ENCODE measurements around the gene YPEL2. TPM values are rescaled to one million over a fixed set of nuclear protein-coding genes. Genes with fewer than 3 reads are reported as not detected.

YPEL2 gene
- total and polyA plus RNA-seq, 4 experiments from 2014 or later, result 9.9 to 42.4 (median 31.2) TPM

DNA sequence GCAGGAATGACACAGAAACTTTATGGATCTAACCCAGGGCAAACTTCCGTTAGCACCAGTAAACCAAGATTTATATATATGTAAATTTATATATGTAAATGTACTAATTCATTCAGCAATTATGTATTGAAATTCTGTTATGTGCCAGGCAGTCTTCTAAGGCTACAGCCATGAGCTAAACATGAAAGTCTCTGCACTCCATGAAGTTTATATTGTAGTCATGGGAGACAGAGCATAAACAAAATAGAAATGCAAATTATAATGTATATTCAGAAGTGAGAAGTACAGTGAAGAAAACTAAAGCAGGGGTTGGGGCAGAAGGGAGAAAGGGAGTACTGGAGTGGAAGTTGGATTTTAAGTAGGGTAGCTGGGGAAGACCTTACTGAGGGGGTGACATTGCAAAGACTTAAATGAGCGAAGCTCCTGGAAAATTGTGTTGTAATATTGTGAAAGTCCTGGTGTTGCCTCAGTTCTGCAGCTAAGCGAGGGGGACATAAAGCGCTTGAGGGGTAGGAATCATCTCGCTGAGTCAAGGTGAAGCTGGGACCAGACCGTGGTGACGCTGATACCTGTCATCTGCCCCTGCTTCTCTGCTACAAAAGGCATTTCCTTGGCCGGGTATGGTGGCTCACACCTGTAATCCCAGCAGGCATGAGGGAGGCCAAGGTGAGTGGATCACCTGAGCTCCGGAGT is 64.8 kb downstream of the YPEL2 start:
- ChIA-PET CTCF (ENCODE audit: partially characterized antibody) (interaction anchor here (1.1 to 1.6 kb wide), 2 partner anchors 10 to 86 kb away, joined by 3 to 4 read pairs; no protein-coding TSS in a partner anchor), POLR2A (ENCODE audit: partially characterized antibody) (no interaction called here)
- H3K9me3 Mint-ChIP-seq, result no peaks in the 10 kb centered on the region
- H3K27ac ChIP-seq (ENCODE audit: low read depth, low read length), result no peak overlapping the region
- intact Hi-C loops (cut with micrococcal nuclease), result no loop called here
- peaks cover 0 to 2% (median 1%) of the 10 kb centered on the region in 4 donors for H3K4me1 Mint-ChIP-seq
- no peaks in the 10 kb centered on the region for H3K27me3 Mint-ChIP-seq
- no peaks in the 10 kb centered on the region for H3K27me3 ChIP-seq (ENCODE audit: insufficient read depth, low read length)
- peaks cover 6% of the 10 kb centered on the region for H3K36me3 ChIP-seq (ENCODE audit: insufficient read depth, low read length)
- no peaks in the 10 kb centered on the region for H3K9me3 ChIP-seq (ENCODE audit: control insufficient read depth in 1 of 2, low read length in 2 of 2)
- no peak for DNase-seq
- no peak overlapping the region for H3K4me3 Mint-ChIP-seq
- H3K4me3 ChIP-seq (ENCODE audit: low read length in 2 of 2), result no peak overlapping the region
- H3K27ac Mint-ChIP-seq, result peak overlapping the region in 1 of 7 donors; percentile 6
- H3K4me1 ChIP-seq (ENCODE audit: insufficient read depth, low read length), result no peaks in the 10 kb centered on the region
- H3K36me3 Mint-ChIP-seq, result peaks cover 38 to 50% of the 10 kb centered on the region in 2 donors

DNA sequence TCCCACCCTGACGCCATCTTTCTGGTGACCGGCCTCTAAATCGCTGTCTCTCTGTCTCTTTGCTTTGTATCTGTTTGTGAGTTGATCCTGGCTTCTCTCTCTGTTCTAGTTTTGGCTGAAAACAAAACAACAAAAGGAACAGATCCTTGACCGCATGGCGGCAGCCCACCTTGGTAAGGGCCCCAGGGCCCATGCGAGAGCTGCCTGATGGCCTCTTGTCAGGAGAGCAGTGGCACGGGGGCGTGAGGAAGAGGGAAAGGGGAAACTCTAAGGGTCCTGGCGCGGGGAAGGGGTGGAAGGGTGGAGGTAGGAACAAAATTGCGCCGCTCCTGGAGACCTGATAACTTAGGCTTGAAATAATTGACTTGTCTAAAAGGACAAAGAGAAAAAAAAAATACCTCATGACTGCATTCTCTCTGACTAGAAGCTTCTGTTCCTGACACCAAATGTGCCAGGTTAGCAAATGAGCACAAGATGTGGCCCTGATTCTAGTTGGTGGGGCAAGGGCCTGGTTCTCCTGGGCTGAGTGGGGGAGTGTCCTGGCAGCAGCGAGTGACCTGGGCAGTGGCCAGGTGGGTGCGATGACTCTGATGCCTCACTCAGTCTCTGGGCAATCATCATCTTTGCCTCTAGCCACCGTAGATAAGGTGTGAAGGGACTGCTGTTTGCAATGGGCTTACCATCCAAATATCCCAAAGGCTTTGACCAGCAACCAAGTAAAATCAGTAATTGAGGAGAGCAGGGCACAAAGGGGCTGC is 66.0 kb downstream of the YPEL2 start:
- no peaks in the 10 kb centered on the region for H3K9me3 Mint-ChIP-seq
- Histone ChIP-seq H3K4me1 (ENCODE audit: insufficient read depth, low read length) (no peaks in the 10 kb centered on the region), H3K27ac (ENCODE audit: low read depth, low read length) (no peak overlapping the region), H3K4me3 (ENCODE audit: low read length in 2 of 2) (no peak overlapping the region), H3K9me3 (ENCODE audit: control insufficient read depth in 1 of 2, low read length in 2 of 2) (no peaks in the 10 kb centered on the region), H3K36me3 (ENCODE audit: insufficient read depth, low read length) (peaks cover 6% of the 10 kb centered on the region), H3K27me3 (ENCODE audit: insufficient read depth, low read length) (no peaks in the 10 kb centered on the region)
- POLR2A ChIA-PET (ENCODE audit: partially characterized antibody), result no interaction called here
- peak overlapping the region in 4 of 7 donors; percentile 35 to 82 (median 52) for H3K27ac Mint-ChIP-seq
- no peak overlapping the region for H3K4me3 Mint-ChIP-seq
- no peak for DNase-seq
- no peaks in the 10 kb centered on the region for H3K27me3 Mint-ChIP-seq
- intact Hi-C loops (cut with micrococcal nuclease), result no loop called here
- H3K36me3 Mint-ChIP-seq, result peaks cover 36 to 48% of the 10 kb centered on the region in 2 donors
- CTCF ChIA-PET (ENCODE audit: partially characterized antibody), result no interaction called here
- peaks cover 0 to 2% (median 0%) of the 10 kb centered on the region in 4 donors for H3K4me1 Mint-ChIP-seq

DNA sequence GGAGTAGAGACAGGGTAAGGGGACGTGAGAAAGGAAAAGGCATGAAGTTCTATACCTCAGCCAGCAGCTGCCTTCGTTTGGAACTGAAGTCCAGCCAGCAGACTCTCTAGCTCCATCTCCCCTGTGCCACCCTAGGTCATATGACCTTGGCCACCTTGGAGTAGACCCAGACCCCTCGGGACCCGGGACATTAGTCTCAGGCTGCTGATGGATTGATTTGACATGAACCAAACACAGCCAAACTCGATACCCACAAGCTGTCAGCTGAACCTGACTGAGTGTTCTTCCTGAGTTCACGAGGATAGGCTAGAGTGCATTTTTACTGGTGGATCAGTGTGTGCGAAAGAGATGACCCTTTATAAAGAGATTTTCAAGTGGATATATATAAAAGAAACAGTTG is 68.5 kb downstream of the YPEL2 start:
- H3K36me3 ChIP-seq (ENCODE audit: insufficient read depth, low read length), result peaks cover 6% of the 10 kb centered on the region
- H3K27me3 Mint-ChIP-seq, result no peaks in the 10 kb centered on the region
- CTCF ChIA-PET (ENCODE audit: partially characterized antibody), result no interaction called here
- H3K4me1 Mint-ChIP-seq, result peaks cover 0 to 2% (median 0%) of the 10 kb centered on the region in 4 donors
- H3K36me3 Mint-ChIP-seq, result peaks cover 41 to 54% of the 10 kb centered on the region in 2 donors
- no peak overlapping the region for H3K27ac ChIP-seq (ENCODE audit: low read depth, low read length)
- no peaks in the 10 kb centered on the region for H3K9me3 ChIP-seq (ENCODE audit: control insufficient read depth in 1 of 2, low read length in 2 of 2)
- intact Hi-C loops (cut with micrococcal nuclease), result no loop called here
- POLR2A ChIA-PET (ENCODE audit: partially characterized antibody), result no interaction called here
- H3K9me3 Mint-ChIP-seq, result no peaks in the 10 kb centered on the region
- no peak for DNase-seq
- H3K27ac Mint-ChIP-seq, result peak overlapping the region in 3 of 7 donors; percentile 37 to 46 (median 42)
- no peak overlapping the region for H3K4me3 ChIP-seq (ENCODE audit: low read length in 2 of 2)
- no peaks in the 10 kb centered on the region for H3K27me3 ChIP-seq (ENCODE audit: insufficient read depth, low read length)
- H3K4me1 ChIP-seq (ENCODE audit: insufficient read depth, low read length), result no peaks in the 10 kb centered on the region
- no peak overlapping the region for H3K4me3 Mint-ChIP-seq

DNA sequence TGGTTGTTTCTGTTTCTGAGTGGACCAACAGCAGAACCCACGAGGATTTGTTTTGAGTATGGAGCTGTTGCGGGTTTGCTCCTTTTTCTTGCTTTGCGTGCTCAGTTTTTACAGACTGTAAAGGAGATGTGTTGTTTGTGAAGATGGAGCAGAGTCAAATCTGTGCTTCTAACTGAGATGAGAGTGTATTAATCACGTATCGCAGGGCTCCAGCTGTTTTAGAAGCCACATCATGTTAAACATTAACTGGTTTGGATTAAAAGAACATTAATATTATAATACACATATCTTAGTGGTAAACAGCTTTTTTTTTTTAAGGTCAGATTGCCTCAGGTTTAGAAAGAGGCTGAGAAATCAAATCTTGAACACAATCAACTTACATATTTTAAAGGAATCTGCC is 69.4 kb downstream of the YPEL2 start:
- H3K9me3 ChIP-seq (ENCODE audit: control insufficient read depth in 1 of 2, low read length in 2 of 2), result no peaks in the 10 kb centered on the region
- no peaks in the 10 kb centered on the region for H3K27me3 ChIP-seq (ENCODE audit: insufficient read depth, low read length)
- H3K4me3 ChIP-seq (ENCODE audit: low read length in 2 of 2), result no peak overlapping the region
- Mint-ChIP-seq H3K27me3 (no peaks in the 10 kb centered on the region), H3K4me1 (peaks cover 0 to 2% (median 0%) of the 10 kb centered on the region in 4 donors), H3K36me3 (peaks cover 38 to 54% of the 10 kb centered on the region in 2 donors), H3K9me3 (no peaks in the 10 kb centered on the region), H3K27ac (peak overlapping the region in 1 of 7 donors; percentile 58), H3K4me3 (no peak overlapping the region)
- H3K27ac ChIP-seq (ENCODE audit: low read depth, low read length), result no peak overlapping the region
- no peaks in the 10 kb centered on the region for H3K4me1 ChIP-seq (ENCODE audit: insufficient read depth, low read length)
- DNase-seq, result no peak
- CTCF ChIA-PET (ENCODE audit: partially characterized antibody), result interaction anchor here (1.1 kb wide), 1 partner anchor 39 kb away, joined by 3 read pairs; no protein-coding TSS in a partner anchor
- intact Hi-C loops (cut with micrococcal nuclease), result no loop called here
- POLR2A ChIA-PET (ENCODE audit: partially characterized antibody), result interaction anchor here (0.6 kb wide), 1 partner anchor 35 kb away, joined by 3 read pairs; no protein-coding TSS in a partner anchor
- H3K36me3 ChIP-seq (ENCODE audit: insufficient read depth, low read length), result peaks cover 6% of the 10 kb centered on the region

DNA sequence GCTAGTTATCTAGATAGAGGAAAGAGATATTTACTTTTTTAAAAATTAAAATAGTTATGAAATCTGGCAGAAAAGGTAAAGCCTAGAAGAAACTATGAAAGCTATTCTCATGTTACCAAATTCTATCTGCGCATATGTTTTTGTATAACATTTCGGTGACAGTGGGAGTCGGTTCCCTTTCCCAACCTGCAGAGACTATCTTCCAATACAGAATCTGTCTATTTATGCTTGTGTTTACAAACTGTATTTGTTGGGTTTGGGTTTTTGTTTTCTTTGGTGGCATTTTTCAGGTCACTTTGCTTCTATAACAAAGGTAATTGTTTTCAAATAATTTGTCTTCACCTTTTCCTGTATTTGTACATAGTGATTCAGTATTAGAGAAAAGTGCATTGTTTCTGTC is 69.8 kb downstream of the YPEL2 start:
- Histone ChIP-seq H3K36me3 (ENCODE audit: insufficient read depth, low read length) (peaks cover 6% of the 10 kb centered on the region), H3K27me3 (ENCODE audit: insufficient read depth, low read length) (no peaks in the 10 kb centered on the region), H3K9me3 (ENCODE audit: control insufficient read depth in 1 of 2, low read length in 2 of 2) (no peaks in the 10 kb centered on the region), H3K4me3 (ENCODE audit: low read length in 2 of 2) (no peak overlapping the region), H3K4me1 (ENCODE audit: insufficient read depth, low read length) (no peaks in the 10 kb centered on the region), H3K27ac (ENCODE audit: low read depth, low read length) (no peak overlapping the region)
- CTCF ChIA-PET (ENCODE audit: partially characterized antibody), result interaction anchor here (1.1 kb wide), 1 partner anchor 39 kb away, joined by 3 read pairs; no protein-coding TSS in a partner anchor
- Mint-ChIP-seq H3K4me3 (no peak overlapping the region), H3K36me3 (peaks cover 40 to 56% of the 10 kb centered on the region in 2 donors), H3K27ac (peak overlapping the region in 2 of 7 donors; percentile 1 to 10), H3K4me1 (peaks cover 0 to 2% (median 0%) of the 10 kb centered on the region in 4 donors), H3K9me3 (no peaks in the 10 kb centered on the region), H3K27me3 (no peaks in the 10 kb centered on the region)
- POLR2A ChIA-PET (ENCODE audit: partially characterized antibody), result no interaction called here
- DNase-seq, result no peak
- intact Hi-C loops (cut with micrococcal nuclease), result no loop called here

DNA sequence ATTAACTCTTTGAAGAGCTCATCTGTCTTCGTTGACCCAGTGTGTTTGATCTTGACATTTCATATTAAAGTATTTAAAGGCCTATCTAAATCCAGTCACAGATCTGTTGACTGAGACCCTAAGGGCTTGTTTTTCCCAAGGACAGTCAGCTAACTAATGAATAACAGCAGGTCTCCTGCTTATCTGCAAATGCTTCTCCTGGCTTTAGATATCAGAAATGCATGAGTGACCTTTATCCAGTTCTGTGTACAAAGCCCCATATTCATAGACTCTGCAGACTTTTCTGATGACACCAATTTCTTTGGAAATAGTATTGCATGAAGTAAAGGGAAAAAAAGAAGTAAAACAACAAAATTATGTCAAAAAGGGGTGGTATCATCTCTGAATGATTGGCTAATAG is 70.3 kb downstream of the YPEL2 start:
- Mint-ChIP-seq H3K27me3 (no peaks in the 10 kb centered on the region), H3K9me3 (no peaks in the 10 kb centered on the region), H3K27ac (peak overlapping the region in 1 of 7 donors; percentile 1), H3K36me3 (peaks cover 39 to 56% of the 10 kb centered on the region in 2 donors), H3K4me1 (peaks cover 0 to 2% (median 0%) of the 10 kb centered on the region in 4 donors), H3K4me3 (no peak overlapping the region)
- Histone ChIP-seq H3K4me1 (ENCODE audit: insufficient read depth, low read length) (no peaks in the 10 kb centered on the region), H3K9me3 (ENCODE audit: control insufficient read depth in 1 of 2, low read length in 2 of 2) (no peaks in the 10 kb centered on the region), H3K27ac (ENCODE audit: low read depth, low read length) (no peak overlapping the region), H3K36me3 (ENCODE audit: insufficient read depth, low read length) (peaks cover 6% of the 10 kb centered on the region), H3K4me3 (ENCODE audit: low read length in 2 of 2) (no peak overlapping the region), H3K27me3 (ENCODE audit: insufficient read depth, low read length) (no peaks in the 10 kb centered on the region)
- intact Hi-C loops (cut with micrococcal nuclease), result no loop called here
- CTCF ChIA-PET (ENCODE audit: partially characterized antibody), result interaction anchor here (1.0 to 1.1 kb wide), 3 partner anchors 21 to 38 kb away, joined by 3 read pairs; no protein-coding TSS in a partner anchor
- DNase-seq, result no peak
- POLR2A ChIA-PET (ENCODE audit: partially characterized antibody), result no interaction called here

DNA sequence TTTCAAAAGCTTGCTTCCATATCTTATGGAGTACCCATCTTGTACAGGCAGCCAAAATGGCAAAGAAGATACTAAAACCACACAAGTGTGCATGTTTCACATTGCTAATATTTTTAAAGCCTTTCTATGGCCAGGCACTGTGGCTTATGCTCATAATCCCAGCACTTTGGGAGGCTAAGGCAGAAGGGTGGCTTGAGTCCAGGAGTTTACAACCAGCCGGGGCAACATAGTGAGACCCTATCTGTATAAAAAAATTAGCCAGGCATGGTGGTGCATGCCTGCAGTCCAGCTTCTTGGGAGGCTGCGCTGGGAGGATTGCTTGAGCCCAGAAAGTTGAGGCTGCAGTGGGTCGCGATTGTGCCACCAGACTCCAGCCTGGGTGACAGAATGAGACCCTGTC is 71.3 kb downstream of the YPEL2 start:
- no peaks in the 10 kb centered on the region for H3K9me3 ChIP-seq (ENCODE audit: control insufficient read depth in 1 of 2, low read length in 2 of 2)
- no peaks in the 10 kb centered on the region for H3K27me3 Mint-ChIP-seq
- intact Hi-C loops (cut with micrococcal nuclease), result no loop called here
- H3K4me1 Mint-ChIP-seq, result peaks cover 0 to 2% (median 0%) of the 10 kb centered on the region in 4 donors
- peaks cover 30 to 53% of the 10 kb centered on the region in 2 donors for H3K36me3 Mint-ChIP-seq
- peaks cover 0 to 2% (median 0%) of the 10 kb centered on the region in 8 donors for H3K9me3 Mint-ChIP-seq
- no peak overlapping the region for H3K27ac ChIP-seq (ENCODE audit: low read depth, low read length)
- H3K27me3 ChIP-seq (ENCODE audit: insufficient read depth, low read length), result no peaks in the 10 kb centered on the region
- H3K4me3 Mint-ChIP-seq, result no peak overlapping the region
- ChIA-PET POLR2A (ENCODE audit: partially characterized antibody) (no interaction called here), CTCF (ENCODE audit: partially characterized antibody) (interaction anchor here (1.0 to 1.2 kb wide), 3 partner anchors 20 to 38 kb away, joined by 3 to 4 read pairs (median 3); no protein-coding TSS in a partner anchor)
- DNase-seq, result no peak
- no peak overlapping the region for H3K27ac Mint-ChIP-seq
- no peaks in the 10 kb centered on the region for H3K4me1 ChIP-seq (ENCODE audit: insufficient read depth, low read length)
- H3K4me3 ChIP-seq (ENCODE audit: low read length in 2 of 2), result no peak overlapping the region
- H3K36me3 ChIP-seq (ENCODE audit: insufficient read depth, low read length), result no peaks in the 10 kb centered on the region

Measured in CD4-positive, alpha-beta memory T cell (primary cell).